Hematopoietic multipotent progenitor cell (in vitro differentiated cells): ENCODE results near the gene ITPKB. TPM values are rescaled to one million over a fixed set of nuclear protein-coding genes. Genes with fewer than 3 reads are reported as not detected.

ENCODE experiments used
- DNase-seq, 3 donors: peaks; one replicate each; pipeline ENCODE4 v3.0.0-alpha.2; 2011 to 2015; ENCODE audit warnings: low read depth in 2 of 3, low spot score in 2 of 3
- small RNA-seq: library from RNA; depleted of rRNA; stranded (forward); fragments of <200 nt; gene quantifications from one replicate; pipeline ENCODE3, GENCODE V24; 2012
- total RNA-seq: library from RNA; depleted of rRNA; stranded (reverse); fragments of >200 nt; gene quantifications from one replicate; pipeline ENCODE4 v1.2.3, GENCODE V29; 2012

ITPKB gene
- total RNA-seq, 1 donor: 21.8 TPM

GRCh38 chr1:226593541-226593940 is 145.5 kb downstream of the ITPKB start:
- DNase-seq: no peak

- no peak for DNase-seq
These were observed 148.5 kb downstream of the ITPKB start for GRCh38 chr1:226590614-226591013.

GRCh38 chr1:226589008-226589733 is 149.9 kb downstream of the ITPKB start:
- DNase-seq: no peak

GRCh38 chr1:226588484-226588883 is 150.6 kb downstream of the ITPKB start:
- DNase-seq: no peak

GRCh38 chr1:226586650-226587422 is 152.2 kb downstream of the ITPKB start:
- DNase-seq: no peak

GRCh38 chr1:226586116-226586515 is 153.0 kb downstream of the ITPKB start:
- DNase-seq: no peak

- DNase-seq: no peak
These were observed 154.9 kb downstream of the ITPKB start for GRCh38 chr1:226584164-226584563.

- DNase-seq: no peak
These were observed 156.1 kb downstream of the ITPKB start for GRCh38 chr1:226582966-226583365.

Small RNAs within 50 kb of the gene (small RNA-seq; reads per million reads assigned to genes)
- not detected for gene RPS27P5

Other genes starting within 250 kb of the ITPKB start
- under 0.01 TPM for gene STUM, start 190.5 kb downstream of the ITPKB start, total RNA-seq
- gene PSEN2, start 131.3 kb upstream of the ITPKB start, total RNA-seq: 40.1 TPM
- 118 TPM for gene COQ8A, start 201.0 kb upstream of the ITPKB start, total RNA-seq